Measurements from ENCODE around the gene CRY1.

The CRY1 gene

DNA sequence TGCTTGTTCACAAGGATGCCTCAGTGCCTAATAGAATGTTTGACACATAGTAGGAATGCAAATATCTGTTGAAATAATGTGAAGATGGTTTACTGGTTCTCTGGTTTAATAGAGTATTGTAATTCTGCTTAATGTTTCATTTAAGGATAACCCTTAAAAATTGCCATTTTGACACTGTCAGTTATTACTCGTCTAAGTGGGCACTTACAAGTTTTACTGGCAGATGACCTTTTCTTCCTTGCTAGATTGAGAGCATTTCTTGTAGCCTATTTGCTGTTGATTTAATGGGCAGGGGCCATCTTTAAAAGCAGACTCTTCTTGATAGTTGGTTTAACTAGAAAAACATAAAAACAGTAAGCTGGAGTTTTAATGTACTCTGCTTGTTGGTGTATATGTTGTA lies 135.8 kb downstream of the CRY1 start:
- DNase-seq (ENCODE audit: low spot score), result no peak

DNA sequence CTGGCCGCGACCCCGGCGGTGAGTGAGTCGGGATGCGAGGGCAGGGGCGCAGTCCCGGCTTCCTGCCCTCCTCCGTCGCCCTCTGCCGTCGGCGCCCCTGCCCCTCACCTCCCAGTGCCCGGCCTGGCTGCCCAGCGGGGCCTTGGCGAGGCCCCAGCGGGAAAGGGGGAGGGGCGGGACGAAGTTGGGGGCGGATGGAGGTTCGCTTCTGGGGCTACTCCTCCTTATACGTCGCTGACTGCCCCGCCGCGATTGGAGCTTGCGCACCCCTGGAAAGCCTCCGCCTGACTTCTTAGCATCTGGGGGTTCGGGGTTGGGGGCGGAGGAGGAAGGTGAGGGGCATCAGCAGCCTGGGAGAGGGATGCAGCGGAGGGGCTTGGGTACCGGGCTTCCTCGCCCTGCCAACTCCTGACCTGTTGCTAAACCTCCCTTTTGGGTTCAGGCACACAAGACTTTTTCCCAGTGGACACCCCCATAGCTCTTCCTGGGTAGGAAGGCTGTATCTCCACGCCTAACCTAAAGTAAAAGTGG lies 137.2 kb downstream of the CRY1 start:
- peak; percentile 66 for DNase-seq (ENCODE audit: low spot score)

GRCh38 chr12:106955377-106956047 lies 137.8 kb downstream of the CRY1 start, which contains the start of gene TMEM263:
Gene TMEM263 (plus strand): TSS chr12:106955907. CDS start chr12:106967117, 11,210 bp downstream.
- DNase-seq (ENCODE audit: low spot score), result peak; percentile 95

GRCh38 chr12:106954462-106955376 lies 138.6 kb downstream of the CRY1 start:
- no peak for DNase-seq (ENCODE audit: low spot score)

- DNase-seq (ENCODE audit: low spot score), result no peak
Observed at GRCh38 chr12:106953352-106954250, 139.7 kb downstream of the CRY1 start.

DNA sequence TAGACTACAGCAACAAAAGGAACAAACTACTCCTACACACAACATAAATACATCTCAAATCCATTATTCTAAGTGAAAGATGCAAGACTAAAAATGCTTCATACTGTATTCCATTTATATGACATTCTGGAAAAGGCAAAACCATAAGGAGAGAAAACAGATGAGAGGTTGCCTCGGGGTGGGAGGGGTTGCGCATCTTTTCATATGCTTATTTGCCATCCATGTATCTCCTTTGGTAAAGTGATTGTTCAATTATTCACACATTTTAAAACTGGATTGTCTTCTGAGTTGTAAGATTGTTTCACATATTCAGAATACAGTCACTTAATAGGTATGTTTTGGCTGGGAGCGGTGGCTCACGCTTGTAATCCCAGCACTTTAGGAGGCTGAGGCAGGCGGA lies 142.8 kb downstream of the CRY1 start:
- no peak for DNase-seq (ENCODE audit: low spot score)

DNA sequence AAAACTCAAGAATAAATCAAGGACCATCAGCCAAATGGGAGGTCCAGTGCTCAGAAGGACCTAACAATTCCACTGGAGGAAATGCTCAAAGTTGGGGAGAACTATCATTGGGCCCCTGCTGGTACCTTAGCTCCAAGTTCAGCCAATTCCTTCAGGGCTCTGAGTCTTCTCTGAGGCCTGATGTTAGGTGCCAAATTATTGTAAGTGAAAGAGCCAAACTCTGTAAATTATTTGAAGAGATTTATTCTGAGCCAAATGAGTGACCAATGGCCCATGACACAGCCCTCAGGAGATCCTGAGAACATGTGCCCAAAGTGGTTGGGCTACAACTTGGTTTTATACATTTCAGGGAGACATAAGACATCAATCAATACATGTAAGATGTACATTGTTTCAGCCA lies 145.9 kb downstream of the CRY1 start:
- no peak for DNase-seq (ENCODE audit: low spot score)

DNA sequence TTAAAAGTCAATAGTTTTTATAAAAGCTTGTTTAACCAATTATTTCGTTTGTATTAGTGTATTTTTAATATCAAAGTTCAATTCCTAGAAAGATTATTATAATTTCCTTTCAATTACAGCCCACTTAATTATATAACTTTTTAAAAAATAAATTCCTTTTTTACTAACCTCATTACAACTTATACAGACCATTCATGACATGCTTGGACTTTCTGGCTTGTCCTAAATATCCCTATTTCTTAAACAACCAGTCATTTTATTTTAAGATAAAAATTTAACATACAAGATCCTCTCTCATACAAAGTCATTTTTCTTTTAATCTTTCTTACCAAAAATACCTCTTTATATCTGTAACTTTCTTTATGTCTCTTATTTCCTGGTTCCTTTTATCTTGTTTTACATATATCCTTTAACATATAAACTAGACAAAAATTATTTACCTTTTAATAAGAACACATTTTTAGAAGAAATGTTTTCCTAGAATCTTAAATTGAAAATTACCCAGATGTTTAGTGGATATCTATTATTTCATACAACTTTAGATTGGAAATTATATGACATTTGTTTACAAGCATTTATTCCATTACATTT lies 148.0 kb downstream of the CRY1 start:
- DNase-seq (ENCODE audit: low spot score), result no peak

- no peak for DNase-seq (ENCODE audit: low spot score)
Observed at GRCh38 chr12:106942775-106943174, 150.6 kb downstream of the CRY1 start.

GRCh38 chr12:106941481-106942156 lies 151.7 kb downstream of the CRY1 start:
- DNase-seq (ENCODE audit: low spot score), result no peak
